HG02571 (cell line): Measurements from ENCODE around the gene STK33.
A peak's percentile ranks its signal among the peaks of the same experiment; 100 is the strongest.

Source experiments
- ATAC-seq: cut with Tn5 transposase; IDR thresholded peaks from one replicate; pipeline ENCODE4 v1.9.1; 2021; ENCODE audit warnings: mild to moderate bottlenecking, moderate library complexity; ENCODE audit not compliant: unreplicated experiment

The STK33 gene

GRCh38 chr11:8604078-8604723 lies 10.2 kb upstream of the STK33 start:
- ATAC-seq, result peak; percentile 91

- ATAC-seq, result no peak
These were observed 9.7 kb upstream of the STK33 start for GRCh38 chr11:8603696-8604077.

- no peak for ATAC-seq
These were observed 7.5 kb upstream of the STK33 start for GRCh38 chr11:8601376-8602133.

GRCh38 chr11:8598506-8598905 lies 4.5 kb upstream of the STK33 start:
- ATAC-seq, result no peak

- ATAC-seq, result no peak
These were observed 3.2 kb upstream of the STK33 start for GRCh38 chr11:8597182-8597581.

- no peak for ATAC-seq
These were observed 2.5 kb upstream of the STK33 start for GRCh38 chr11:8596504-8597046.

GRCh38 chr11:8593455-8593854 lies 573 bp downstream of the STK33 start:
- ATAC-seq, result peak; percentile 4

- ATAC-seq, result no peak
These were observed 6.1 kb downstream of the STK33 start for GRCh38 chr11:8587915-8588314.

GRCh38 chr11:8586805-8587204 lies 7.2 kb downstream of the STK33 start:
- ATAC-seq, result no peak

GRCh38 chr11:8586184-8586583 lies 7.8 kb downstream of the STK33 start:
- ATAC-seq, result no peak

GRCh38 chr11:8584511-8584910 lies 9.5 kb downstream of the STK33 start:
- ATAC-seq, result no peak

- no peak for ATAC-seq
These were observed 9.9 kb downstream of the STK33 start for GRCh38 chr11:8584082-8584481.

- ATAC-seq, result no peak
These were observed 12.7 kb downstream of the STK33 start for GRCh38 chr11:8581300-8581699.

GRCh38 chr11:8577791-8578581 lies 16.0 kb downstream of the STK33 start:
- ATAC-seq, result no peak

GRCh38 chr11:8574798-8575197 lies 19.2 kb downstream of the STK33 start:
- no peak for ATAC-seq

GRCh38 chr11:8573777-8574176 lies 20.3 kb downstream of the STK33 start:
- no peak for ATAC-seq

- ATAC-seq, result no peak
These were observed 26.3 kb downstream of the STK33 start for GRCh38 chr11:8567602-8568198.

GRCh38 chr11:8566613-8567210 lies 27.3 kb downstream of the STK33 start:
- no peak for ATAC-seq

GRCh38 chr11:8564526-8564925 lies 29.5 kb downstream of the STK33 start:
- ATAC-seq, result no peak

GRCh38 chr11:8561461-8561860 lies 32.6 kb downstream of the STK33 start:
- no peak for ATAC-seq

- ATAC-seq, result no peak
These were observed 35.6 kb downstream of the STK33 start for GRCh38 chr11:8558436-8558835.
